Measurements from ENCODE around the gene RACK1.
A peak's percentile ranks its signal among the peaks of the same experiment; 100 is the strongest.
"Not testable (repeated sequence)": the region's sequence is repeated elsewhere in the genome, so short reads cannot be mapped to it uniquely, and the experiment has no call there.

The RACK1 gene

DNA sequence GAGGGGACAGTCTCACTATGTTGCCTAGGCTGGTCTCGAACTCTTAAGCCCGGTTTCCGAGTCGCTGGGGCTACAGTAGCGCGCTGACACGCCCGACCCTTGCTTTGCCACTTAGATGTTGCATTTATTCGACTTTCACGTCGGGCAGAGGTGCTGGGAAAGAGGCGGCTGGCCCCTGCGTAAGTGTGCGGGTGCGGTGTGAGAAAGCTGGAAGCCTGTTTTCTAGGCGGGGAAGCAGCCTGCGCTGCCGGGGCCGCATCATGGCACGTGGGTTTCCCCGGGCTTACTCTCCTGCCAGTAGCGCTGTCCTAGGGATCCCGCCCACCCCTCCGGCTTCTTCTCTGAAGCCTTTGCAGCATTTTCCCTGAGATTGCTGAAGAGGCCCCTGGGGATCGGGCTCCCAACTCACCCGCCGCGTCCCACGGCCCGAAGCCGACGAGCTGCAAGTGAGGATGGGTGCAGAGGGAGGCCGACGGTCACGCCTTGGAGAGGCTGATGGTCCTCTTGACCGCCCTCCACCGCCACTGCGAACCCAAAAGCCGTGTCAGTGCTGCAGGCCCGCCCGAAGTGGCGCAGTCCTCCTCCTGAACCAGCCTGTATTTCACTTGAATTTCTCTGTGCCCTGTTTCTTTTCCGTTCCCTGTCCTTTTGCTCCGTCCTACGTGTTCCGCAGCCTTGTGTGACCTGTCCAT, 26.4 kb downstream of the RACK1 start:
- Histone ChIP-seq H3K27me3 (ENCODE audit: insufficient read depth, low read length) (peaks cover 18% of the 10 kb centered on the region), H3K4me3 (ENCODE audit: low read length) (peak overlapping the region; percentile 61), H3K27ac (ENCODE audit: low read length) (no peak overlapping the region), H3K4me1 (ENCODE audit: insufficient read depth, low read length) (no peaks in the 10 kb centered on the region), H3K36me3 (ENCODE audit: insufficient read depth, low read depth, low read length) (no peaks in the 10 kb centered on the region), H3K9ac (ENCODE audit: low read depth, low read length) (no peak overlapping the region; the same call in 1 of the 2 replicates), H3K9me3 (ENCODE audit: insufficient read depth, low read depth, low read length) (no peaks in the 10 kb centered on the region)

DNA sequence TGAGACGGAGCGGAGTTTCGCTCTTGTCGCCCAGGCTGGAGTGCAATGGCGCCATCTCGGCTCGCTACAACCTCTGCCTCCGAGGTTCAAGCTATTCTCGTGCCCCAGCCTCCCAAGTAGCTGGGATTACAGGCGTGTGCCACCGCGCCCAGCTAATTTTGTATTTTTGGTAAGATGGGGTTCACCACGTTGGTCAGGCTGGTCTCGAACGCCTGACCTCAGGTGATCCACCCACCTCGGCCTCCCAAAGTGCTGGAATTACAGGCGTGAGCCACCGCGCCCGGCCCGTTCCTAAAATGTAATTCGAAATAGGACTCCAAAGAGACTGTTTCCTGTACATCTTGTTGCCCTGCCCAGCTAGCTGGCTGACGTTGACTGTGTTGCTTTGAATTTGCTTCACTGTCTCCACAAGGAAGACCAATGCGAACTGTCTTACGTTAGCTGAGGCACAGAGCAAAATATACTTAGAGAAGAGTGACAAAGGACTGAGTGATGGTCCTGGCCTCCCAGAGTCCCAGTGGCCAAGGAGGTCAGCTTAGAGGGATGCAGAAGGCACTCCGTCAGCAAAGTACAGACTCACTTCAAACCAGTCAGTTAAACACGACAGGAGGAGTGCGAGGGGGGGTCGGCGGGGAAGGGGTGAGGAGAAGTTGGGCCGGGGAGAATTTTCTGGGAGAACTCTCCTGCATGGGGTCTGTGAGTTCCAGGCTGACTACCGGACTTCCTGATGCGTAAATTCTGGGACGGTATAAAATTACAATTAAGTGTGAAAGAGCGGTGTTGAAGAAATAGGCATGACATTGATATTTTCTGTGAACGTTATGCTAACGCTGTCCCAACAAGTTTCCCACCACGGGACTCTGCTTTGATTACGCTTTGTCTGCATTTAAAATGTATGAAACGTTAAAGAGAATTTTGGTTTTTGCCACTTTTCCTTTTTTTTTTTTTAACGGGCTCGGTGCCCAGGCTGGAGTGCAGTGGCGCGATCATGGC, 27.4 kb downstream of the RACK1 start:
- no peak overlapping the region for H3K27ac ChIP-seq (ENCODE audit: low read length)
- no peak overlapping the region for H3K9ac ChIP-seq (ENCODE audit: low read depth, low read length)

DNA sequence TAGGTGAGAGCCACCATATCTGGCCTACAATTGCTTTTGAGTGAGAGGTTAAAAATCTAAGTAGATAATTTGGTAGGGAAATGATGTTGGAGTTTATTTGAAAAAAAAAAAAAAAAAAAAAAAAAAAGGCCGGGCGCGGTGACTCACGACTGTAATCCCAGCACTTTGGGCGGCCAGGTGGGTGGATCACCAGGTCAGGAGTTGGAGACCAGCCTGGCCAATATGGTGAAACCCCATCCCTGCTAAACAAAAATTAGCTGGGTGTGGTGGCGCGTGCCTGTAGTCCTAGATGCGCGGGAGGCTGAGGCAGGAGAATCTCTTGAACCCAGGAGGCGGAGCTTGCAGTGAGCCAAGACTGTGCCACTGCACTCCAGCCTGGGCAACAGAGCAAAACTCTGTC, 29.5 kb downstream of the RACK1 start:
- H3K27ac ChIP-seq (ENCODE audit: low read length); H3K9me3 ChIP-seq (ENCODE audit: insufficient read depth, low read depth, low read length); H3K4me3 ChIP-seq (ENCODE audit: low read length); H3K36me3 ChIP-seq (ENCODE audit: insufficient read depth, low read depth, low read length); H3K9ac ChIP-seq (ENCODE audit: low read depth, low read length); H3K4me1 ChIP-seq (ENCODE audit: insufficient read depth, low read length): not testable (repeated sequence)
- H3K27me3 ChIP-seq (ENCODE audit: insufficient read depth, low read length), result peaks cover 18% of the 10 kb centered on the region

More for the DNA sequence above, 27.4 kb downstream of the RACK1 start:
- Histone ChIP-seq H3K36me3 (ENCODE audit: insufficient read depth, low read depth, low read length) (no peaks in the 10 kb centered on the region), H3K27me3 (ENCODE audit: insufficient read depth, low read length) (peaks cover 18% of the 10 kb centered on the region), H3K9me3 (ENCODE audit: insufficient read depth, low read depth, low read length) (no peaks in the 10 kb centered on the region), H3K4me3 (ENCODE audit: low read length) (peak overlapping the region; percentile 52), H3K4me1 (ENCODE audit: insufficient read depth, low read length) (no peaks in the 10 kb centered on the region)

DNA sequence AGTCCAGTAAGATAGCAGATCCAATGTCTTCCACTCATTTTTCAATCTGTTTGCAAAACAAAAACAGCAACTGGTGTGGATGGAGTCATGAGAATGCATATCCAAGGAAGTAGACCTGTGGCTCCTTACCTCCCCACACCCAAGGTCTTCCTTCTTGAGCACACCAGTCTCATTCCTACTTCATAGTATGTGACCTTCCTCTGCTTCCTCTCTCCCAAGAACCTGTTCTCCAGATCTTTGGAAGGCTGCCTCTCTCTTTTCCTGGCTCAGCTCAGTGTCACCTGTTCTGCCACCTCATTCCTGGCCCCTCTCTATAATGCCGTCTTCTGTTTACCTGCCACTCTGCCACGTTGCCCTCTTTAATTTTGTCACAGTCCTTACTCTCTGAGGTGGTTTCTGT, 30.8 kb downstream of the RACK1 start:
- Histone ChIP-seq H3K27me3 (ENCODE audit: insufficient read depth, low read length) (peaks cover 17% of the 10 kb centered on the region), H3K4me3 (ENCODE audit: low read length) (no peak overlapping the region), H3K9me3 (ENCODE audit: insufficient read depth, low read depth, low read length) (no peaks in the 10 kb centered on the region), H3K9ac (ENCODE audit: low read depth, low read length) (no peak overlapping the region), H3K36me3 (ENCODE audit: insufficient read depth, low read depth, low read length) (no peaks in the 10 kb centered on the region), H3K27ac (ENCODE audit: low read length) (no peak overlapping the region), H3K4me1 (ENCODE audit: insufficient read depth, low read length) (no peaks in the 10 kb centered on the region)

DNA sequence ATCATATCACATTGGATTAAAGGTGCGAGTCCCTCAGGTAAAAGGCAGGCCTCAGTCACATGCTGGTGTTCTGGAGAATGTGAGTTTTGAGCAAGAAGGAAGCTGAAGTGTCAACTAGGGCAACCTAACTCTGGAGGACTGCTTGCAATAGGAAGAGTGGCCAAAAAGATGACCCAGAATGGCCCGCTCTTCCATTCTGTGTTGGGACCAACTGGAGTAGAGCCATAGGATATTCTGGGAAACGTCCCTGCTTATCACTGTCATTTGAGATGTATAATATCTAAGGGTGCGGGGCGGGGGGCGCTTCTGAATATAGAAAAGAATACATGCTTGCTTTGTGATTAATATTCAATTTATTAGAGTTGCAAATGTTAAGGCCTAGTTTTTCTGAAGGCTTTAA, 31.6 kb downstream of the RACK1 start:
- Histone ChIP-seq H3K4me1 (ENCODE audit: insufficient read depth, low read length) (no peaks in the 10 kb centered on the region), H3K36me3 (ENCODE audit: insufficient read depth, low read depth, low read length) (no peaks in the 10 kb centered on the region), H3K27me3 (ENCODE audit: insufficient read depth, low read length) (peaks cover 11% of the 10 kb centered on the region), H3K9ac (ENCODE audit: low read depth, low read length) (no peak overlapping the region), H3K4me3 (ENCODE audit: low read length) (no peak overlapping the region), H3K27ac (ENCODE audit: low read length) (no peak overlapping the region), H3K9me3 (ENCODE audit: insufficient read depth, low read depth, low read length) (no peaks in the 10 kb centered on the region)

DNA sequence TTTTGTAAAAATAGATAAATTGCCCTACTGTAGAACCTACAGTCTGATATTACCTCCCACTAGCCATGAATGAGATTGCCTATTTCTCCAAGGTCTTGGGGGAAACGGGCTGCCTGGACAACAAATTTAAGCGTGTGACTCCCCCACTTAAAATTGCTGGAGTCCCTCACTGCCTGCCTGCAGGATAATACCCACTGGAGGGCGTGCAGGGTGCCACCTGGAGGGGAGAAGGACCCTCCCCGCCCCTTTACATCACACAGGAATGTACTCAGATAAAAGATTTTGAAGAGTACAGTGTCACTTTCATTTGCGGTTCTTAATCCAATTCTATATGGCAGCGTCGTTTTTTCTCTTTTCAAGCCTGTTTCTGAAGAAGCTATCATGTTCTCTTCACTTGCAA, 32.5 kb downstream of the RACK1 start:
- H3K27me3 ChIP-seq (ENCODE audit: insufficient read depth, low read length), result peaks cover 9% of the 10 kb centered on the region
- H3K4me1 ChIP-seq (ENCODE audit: insufficient read depth, low read length), result peaks cover 2% of the 10 kb centered on the region
- no peaks in the 10 kb centered on the region; the same call in 1 of the 2 replicates for H3K9me3 ChIP-seq (ENCODE audit: insufficient read depth, low read depth, low read length)
- H3K27ac ChIP-seq (ENCODE audit: low read length), result no peak overlapping the region
- H3K4me3 ChIP-seq (ENCODE audit: low read length), result no peak overlapping the region
- no peak overlapping the region for H3K9ac ChIP-seq (ENCODE audit: low read depth, low read length)
- no peaks in the 10 kb centered on the region for H3K36me3 ChIP-seq (ENCODE audit: insufficient read depth, low read depth, low read length)

DNA sequence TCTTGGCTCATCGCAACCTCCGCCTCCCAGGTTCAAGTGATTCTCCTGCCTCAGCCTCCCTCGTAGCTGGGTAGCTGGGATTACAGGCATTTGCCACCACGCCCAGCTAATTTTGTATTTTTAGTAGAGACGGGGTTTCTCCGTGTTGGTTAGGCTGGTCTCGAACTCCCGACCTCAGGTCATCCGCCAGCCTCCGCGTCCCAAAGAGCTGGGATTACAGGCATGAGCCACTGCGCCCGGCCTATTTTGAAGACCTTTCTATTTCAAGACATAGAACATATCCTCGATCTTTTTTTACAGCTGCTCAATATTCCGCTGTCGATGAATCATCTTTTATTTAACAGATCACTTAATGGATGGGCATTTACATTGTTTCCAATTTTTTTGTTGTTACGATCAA, 33.0 kb downstream of the RACK1 start:
- H3K36me3 ChIP-seq (ENCODE audit: insufficient read depth, low read depth, low read length); H3K9ac ChIP-seq (ENCODE audit: low read depth, low read length); H3K4me1 ChIP-seq (ENCODE audit: insufficient read depth, low read length); H3K4me3 ChIP-seq (ENCODE audit: low read length); H3K27me3 ChIP-seq (ENCODE audit: insufficient read depth, low read length); H3K9me3 ChIP-seq (ENCODE audit: insufficient read depth, low read depth, low read length); H3K27ac ChIP-seq (ENCODE audit: low read length): not testable (repeated sequence)

DNA sequence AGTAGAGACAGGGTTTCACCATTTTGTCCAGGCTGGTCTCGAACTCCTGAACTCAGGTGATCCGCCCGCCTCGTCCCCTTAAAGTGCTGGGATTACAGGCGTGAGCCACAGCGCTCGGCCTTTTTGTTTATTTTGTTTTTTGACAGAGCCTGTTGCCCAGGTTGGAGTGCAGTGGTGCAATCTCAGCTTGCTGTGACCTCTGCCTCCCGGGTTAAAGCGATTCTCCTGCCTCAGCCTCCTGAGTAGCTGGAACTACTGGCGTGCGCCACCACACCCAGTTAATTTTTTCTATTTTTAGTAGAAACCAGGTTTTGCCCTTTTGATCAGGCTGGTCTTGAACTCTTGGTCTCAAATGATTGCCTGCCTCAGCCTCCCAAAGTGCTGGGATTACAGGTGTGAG, 33.6 kb downstream of the RACK1 start:
- H3K36me3 ChIP-seq (ENCODE audit: insufficient read depth, low read depth, low read length); H3K4me3 ChIP-seq (ENCODE audit: low read length); H3K9ac ChIP-seq (ENCODE audit: low read depth, low read length); H3K27ac ChIP-seq (ENCODE audit: low read length); H3K4me1 ChIP-seq (ENCODE audit: insufficient read depth, low read length); H3K9me3 ChIP-seq (ENCODE audit: insufficient read depth, low read depth, low read length): not testable (repeated sequence)
- H3K27me3 ChIP-seq (ENCODE audit: insufficient read depth, low read length), result peaks cover 15% of the 10 kb centered on the region

DNA sequence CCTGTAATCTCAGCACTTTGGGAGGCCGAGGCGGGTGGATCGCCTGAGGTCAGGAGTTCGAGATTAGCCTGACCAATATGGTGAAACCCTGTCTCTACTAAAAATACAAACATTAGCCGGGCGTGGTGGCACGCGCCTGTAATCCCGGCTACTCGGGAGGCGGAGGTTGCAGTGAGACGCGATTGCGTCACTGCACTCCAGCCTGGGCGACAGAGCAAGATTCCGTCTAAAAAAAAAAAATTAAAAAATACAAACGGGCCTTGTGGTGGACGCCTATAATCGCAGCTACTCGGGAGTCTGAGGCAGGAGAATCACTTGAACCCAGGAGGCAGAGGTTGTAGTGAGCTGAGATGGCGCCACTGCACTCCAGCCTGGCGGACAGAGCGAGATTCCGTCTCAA, 34.7 kb downstream of the RACK1 start:
- not testable (repeated sequence) for H3K36me3 ChIP-seq (ENCODE audit: insufficient read depth, low read depth, low read length)
- H3K27me3 ChIP-seq (ENCODE audit: insufficient read depth, low read length), result peaks cover 26% of the 10 kb centered on the region

DNA sequence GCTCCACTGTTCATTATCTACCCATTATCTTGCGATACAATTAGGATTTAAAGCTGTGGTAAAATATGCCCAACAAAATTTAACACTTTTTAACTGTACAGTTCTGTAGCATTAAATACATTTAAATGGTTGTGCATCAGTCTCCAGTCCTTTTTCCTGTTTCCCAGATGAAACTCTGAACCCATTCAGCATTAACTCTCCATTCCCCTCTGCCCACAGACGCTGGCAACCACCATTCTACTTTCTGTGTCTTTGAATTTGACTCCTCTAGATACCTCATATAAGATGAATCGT, 35.8 kb downstream of the RACK1 start:
- H3K27ac ChIP-seq (ENCODE audit: low read length), result no peak overlapping the region
- no peak overlapping the region for H3K9ac ChIP-seq (ENCODE audit: low read depth, low read length)
- no peaks in the 10 kb centered on the region; the same call in 1 of the 2 replicates for H3K9me3 ChIP-seq (ENCODE audit: insufficient read depth, low read depth, low read length)
- H3K27me3 ChIP-seq (ENCODE audit: insufficient read depth, low read length), result peaks cover 37% of the 10 kb centered on the region
- no peak overlapping the region for H3K4me3 ChIP-seq (ENCODE audit: low read length)
- peaks cover 4% of the 10 kb centered on the region for H3K4me1 ChIP-seq (ENCODE audit: insufficient read depth, low read length)
- H3K36me3 ChIP-seq (ENCODE audit: insufficient read depth, low read depth, low read length), result no peaks in the 10 kb centered on the region

More for the DNA sequence above, 34.7 kb downstream of the RACK1 start:
- H3K9me3 ChIP-seq (ENCODE audit: insufficient read depth, low read depth, low read length); H3K4me1 ChIP-seq (ENCODE audit: insufficient read depth, low read length); H3K27ac ChIP-seq (ENCODE audit: low read length); H3K9ac ChIP-seq (ENCODE audit: low read depth, low read length); H3K4me3 ChIP-seq (ENCODE audit: low read length): not testable (repeated sequence)

DNA sequence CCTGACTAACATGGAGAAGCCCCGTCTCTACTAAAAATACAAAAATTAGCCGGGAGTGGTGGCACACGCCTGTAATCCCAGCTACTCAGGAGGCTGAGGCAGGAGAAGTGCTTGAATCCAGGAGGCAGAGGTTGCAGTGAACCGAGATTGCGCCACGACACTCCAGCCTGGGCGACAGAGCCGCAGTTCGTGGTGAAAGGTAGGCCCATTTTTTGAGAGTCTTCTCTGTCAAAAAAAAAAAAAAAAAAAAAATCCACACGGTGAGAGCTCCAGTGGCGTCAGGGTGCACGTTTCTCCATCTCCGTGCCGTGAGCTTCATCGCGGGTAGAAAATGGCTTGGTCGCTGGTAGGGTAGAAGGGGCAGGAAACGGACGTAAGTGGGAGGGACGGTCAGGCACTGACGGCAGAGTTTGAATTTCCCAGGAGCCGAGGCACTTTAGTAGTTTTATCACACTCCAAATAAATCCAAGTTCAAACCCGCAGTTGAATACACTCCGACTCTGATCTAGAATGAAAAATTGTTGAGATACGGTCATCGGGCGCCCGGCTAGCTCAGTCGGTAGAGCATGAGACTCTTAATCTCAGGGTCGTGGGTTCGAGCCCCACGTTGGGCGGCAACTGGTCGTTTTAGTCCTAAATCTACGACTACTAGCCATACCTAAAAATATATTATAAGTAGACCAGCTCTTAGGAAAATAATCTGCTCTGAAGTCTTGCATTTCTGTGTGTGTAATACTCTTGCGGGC, 36.3 kb downstream of the RACK1 start:
- no peak overlapping the region for H3K27ac ChIP-seq (ENCODE audit: low read length)
- H3K36me3 ChIP-seq (ENCODE audit: insufficient read depth, low read depth, low read length), result no peaks in the 10 kb centered on the region
- peaks cover 43% of the 10 kb centered on the region for H3K27me3 ChIP-seq (ENCODE audit: insufficient read depth, low read length)
- H3K4me3 ChIP-seq (ENCODE audit: low read length), result peak overlapping the region; percentile 81
- H3K9me3 ChIP-seq (ENCODE audit: insufficient read depth, low read depth, low read length), result no peaks in the 10 kb centered on the region; the same call in 1 of the 2 replicates
- peaks cover 4% of the 10 kb centered on the region for H3K4me1 ChIP-seq (ENCODE audit: insufficient read depth, low read length)
- H3K9ac ChIP-seq (ENCODE audit: low read depth, low read length), result peak overlapping the region; percentile 49; the same call in 1 of the 2 replicates
